Astrocyte (in vitro differentiated cells and primary cell): ENCODE data around the gene PTPN20.
"Not testable (repeated sequence)": the region's sequence is repeated elsewhere in the genome, so short reads cannot be mapped to it uniquely, and the experiment has no call there.

ENCODE experiments used
- CTCF ChIP-seq: IDR thresholded peaks from 2 replicates; pipeline ENCODE4 v1.5.1; 2011; ENCODE audit warnings: low read depth, mild to moderate bottlenecking, inconsistent platforms, low read length, moderate library complexity; ENCODE audit not compliant: insufficient read depth
- EZH2 ChIP-seq: IDR thresholded peaks from 2 replicates; pipeline ENCODE4 v1.6.1; 2012; ENCODE audit warnings: mild to moderate bottlenecking, low read length, inconsistent platforms; ENCODE audit not compliant: insufficient read depth

GRCh38 chr10:46925853-46926252 lies 14.6 kb downstream of the PTPN20 start:
- not testable (repeated sequence) for TF ChIP-seq CTCF, EZH2
